Activated CD8-positive, alpha-beta memory T cell treated with anti-CD3 and anti-CD28 coated beads, Interleukin-2, amount 10 ng/mL, durations not matched to agents 7 days and 5 days (primary cell): ENCODE measurements around the gene GPR37. TPM values are rescaled to one million over a fixed set of nuclear protein-coding genes. Genes with fewer than 3 reads are reported as not detected.

ENCODE experiments used
- ATAC-seq: fragments of 150-1000 bp; cut with Tn5 transposase; one replicate; pipeline ENCODE4 v1.10.0; 2021; ENCODE audit warnings: moderate library complexity
- CTCF ChIA-PET: fragments of 350-600 bp; sonication (Branson Sonifier 250); formaldehyde crosslinking; loops from one replicate; lab custom pipeline; 2021; ENCODE audit warnings: antibody characterized with exemption; lab: Charles Lee
- DNase-seq: peaks from one replicate; pipeline ENCODE4 v3.0.0-alpha.2; 2020
- H3K27ac Mint-ChIP-seq: one replicate; pipeline ENCODE4 v1.8.0; 2021; ENCODE audit warnings: mild to moderate bottlenecking, mixed read lengths
- H3K27me3 Mint-ChIP-seq: one replicate; pipeline ENCODE4 v1.8.0; 2021; ENCODE audit warnings: mixed read lengths
- H3K36me3 Mint-ChIP-seq: one replicate; pipeline ENCODE4 v1.8.0; 2021; ENCODE audit warnings: mild to moderate bottlenecking, mixed read lengths
- H3K4me1 Mint-ChIP-seq: one replicate; pipeline ENCODE4 v1.8.0; 2021; ENCODE audit warnings: mixed read lengths
- H3K4me3 Mint-ChIP-seq: one replicate; pipeline ENCODE4 v1.8.0; 2021; ENCODE audit warnings: mild to moderate bottlenecking, moderate library complexity, mixed read lengths
- H3K9me3 Mint-ChIP-seq: one replicate; pipeline ENCODE4 v1.8.0; 2022; ENCODE audit warnings: low read depth, mixed read lengths
- total RNA-seq, 2 experiments: library from RNA; stranded (reverse); gene quantifications; one replicate each; pipeline ENCODE4 v1.2.3, GENCODE V29; 2021

The GPR37 gene
- total RNA-seq, 2 experiments from 2014 or later: not detected

DNA sequence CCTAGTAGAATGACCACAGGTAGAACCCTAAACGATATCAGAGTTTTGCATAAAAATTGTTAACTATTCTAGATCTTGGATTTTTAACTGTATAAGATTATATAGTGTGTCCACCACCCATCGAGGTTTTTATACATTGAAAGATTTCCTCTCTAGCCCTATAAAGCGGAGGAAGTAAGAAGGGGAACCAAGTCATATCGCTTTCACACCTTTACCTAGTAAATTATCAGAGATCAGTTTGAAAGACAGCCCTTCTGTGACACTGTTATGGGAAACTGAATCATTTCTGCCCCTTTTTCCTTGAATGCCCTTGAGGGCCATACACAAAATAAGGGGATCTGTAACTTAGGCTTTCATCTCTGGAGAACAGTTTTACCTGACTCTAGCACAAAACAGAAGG is 8.3 kb upstream of the GPR37 start:
- no peak for ATAC-seq
- DNase-seq: no peak
- CTCF ChIA-PET: no interaction called here
- Mint-ChIP-seq H3K9me3 (no peaks in the 10 kb centered on the region), H3K27ac (no peak overlapping the region), H3K36me3 (no peaks in the 10 kb centered on the region), H3K4me1 (no peaks in the 10 kb centered on the region), H3K27me3 (peaks cover 19% of the 10 kb centered on the region), H3K4me3 (no peak overlapping the region)

DNA sequence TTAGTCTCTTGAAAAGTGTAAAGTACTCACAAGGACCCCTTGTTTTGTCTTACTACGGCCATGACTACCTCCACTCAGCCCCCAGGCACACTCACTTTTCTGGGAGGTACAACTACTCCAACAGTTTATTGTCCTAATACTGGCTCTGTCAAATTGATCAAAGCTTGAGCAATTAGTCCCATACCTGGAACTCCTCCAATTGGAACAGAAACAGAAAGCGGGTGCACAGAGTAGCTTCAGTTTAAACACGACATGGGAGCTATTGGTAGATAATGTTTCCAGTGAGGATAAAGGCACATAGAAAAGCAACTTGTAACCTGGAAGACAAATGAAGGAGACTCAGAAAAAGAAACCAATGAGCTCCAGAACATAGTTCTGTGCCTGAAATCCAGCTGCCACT is 7.7 kb upstream of the GPR37 start:
- Mint-ChIP-seq H3K27me3 (peaks cover 21% of the 10 kb centered on the region), H3K9me3 (no peaks in the 10 kb centered on the region), H3K27ac (no peak overlapping the region), H3K4me1 (no peaks in the 10 kb centered on the region), H3K4me3 (no peak overlapping the region), H3K36me3 (no peaks in the 10 kb centered on the region)
- no peak for ATAC-seq
- DNase-seq: no peak
- CTCF ChIA-PET: no interaction called here

- no peak overlapping the region for H3K4me3 Mint-ChIP-seq
- peaks cover 52% of the 10 kb centered on the region for H3K27me3 Mint-ChIP-seq
- no peaks in the 10 kb centered on the region for H3K9me3 Mint-ChIP-seq
- H3K27ac Mint-ChIP-seq: no peak overlapping the region
- ATAC-seq (no peak), DNase-seq (no peak)
- CTCF ChIA-PET: no interaction called here
- no peaks in the 10 kb centered on the region for H3K36me3 Mint-ChIP-seq
- peaks cover 10% of the 10 kb centered on the region for H3K4me1 Mint-ChIP-seq
These were observed 3.5 kb upstream of the GPR37 start for GRCh38 chr7:124769136-124769535.

- no peak overlapping the region for H3K4me3 Mint-ChIP-seq
- H3K27me3 Mint-ChIP-seq: peaks cover 59% of the 10 kb centered on the region
- CTCF ChIA-PET: no interaction called here
These were observed 2.9 kb upstream of the GPR37 start for GRCh38 chr7:124768525-124768924.

GRCh38 chr7:124764847-124765400 is 668 bp downstream of the GPR37 start:
- DNase-seq: peak; percentile 41
- no peaks in the 10 kb centered on the region for H3K9me3 Mint-ChIP-seq
- H3K27me3 Mint-ChIP-seq: peaks cover 56% of the 10 kb centered on the region
- peak overlapping the region; percentile 64 for H3K4me3 Mint-ChIP-seq
- CTCF ChIA-PET: interaction anchor here (1.2 kb wide), 1 partner anchor 20 kb away, joined by 3 read pairs; no protein-coding TSS in a partner anchor
- H3K36me3 Mint-ChIP-seq: no peaks in the 10 kb centered on the region
- H3K27ac Mint-ChIP-seq: no peak overlapping the region
- H3K4me1 Mint-ChIP-seq: peaks cover 12% of the 10 kb centered on the region
- peak; percentile 41 for ATAC-seq

More at GRCh38 chr7:124768525-124768924, 2.9 kb upstream of the GPR37 start:
- DNase-seq (no peak), ATAC-seq (no peak)
- Mint-ChIP-seq H3K9me3 (no peaks in the 10 kb centered on the region), H3K4me1 (peaks cover 12% of the 10 kb centered on the region), H3K27ac (no peak overlapping the region), H3K36me3 (no peaks in the 10 kb centered on the region)

GRCh38 chr7:124764051-124764846 is 1.3 kb downstream of the GPR37 start:
- Mint-ChIP-seq H3K27me3 (peaks cover 61% of the 10 kb centered on the region), H3K27ac (no peak overlapping the region), H3K9me3 (no peaks in the 10 kb centered on the region), H3K4me1 (peaks cover 12% of the 10 kb centered on the region), H3K36me3 (no peaks in the 10 kb centered on the region), H3K4me3 (peak overlapping the region; percentile 64)
- DNase-seq (no peak), ATAC-seq (no peak)
- CTCF ChIA-PET: interaction anchor here (1.2 kb wide), 1 partner anchor 21 kb away, joined by 3 read pairs; no protein-coding TSS in a partner anchor

DNA sequence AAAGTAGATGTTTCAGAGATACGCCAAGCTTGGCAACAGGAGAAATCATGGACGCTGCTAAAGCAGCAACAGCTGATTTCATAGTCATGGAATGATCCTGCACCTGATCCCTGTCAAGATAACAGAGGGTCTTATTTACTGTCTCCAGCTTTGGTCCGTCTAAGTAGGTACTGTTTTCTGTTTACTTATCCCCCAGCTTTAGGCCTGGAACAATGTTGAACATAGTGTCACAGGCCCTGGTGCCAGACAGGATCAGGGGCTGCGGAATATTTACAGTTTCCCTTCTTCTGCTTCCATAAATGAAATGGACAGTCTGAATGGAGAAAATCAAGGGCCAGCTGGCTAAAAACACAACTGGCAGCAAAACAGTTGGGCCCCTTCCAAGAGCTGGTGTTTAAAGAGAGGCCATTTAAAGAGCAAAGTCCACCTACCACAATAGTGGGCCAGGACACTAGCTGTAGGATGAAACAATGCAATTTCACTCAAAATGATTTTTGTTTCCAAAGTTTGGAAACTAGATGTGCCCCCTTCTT is 2.9 kb downstream of the GPR37 start:
- no peak overlapping the region for H3K4me3 Mint-ChIP-seq
- H3K27ac Mint-ChIP-seq: no peak overlapping the region
- H3K27me3 Mint-ChIP-seq: peaks cover 55% of the 10 kb centered on the region
- DNase-seq (no peak), ATAC-seq (no peak)
- H3K9me3 Mint-ChIP-seq: no peaks in the 10 kb centered on the region
- CTCF ChIA-PET: no interaction called here
- H3K36me3 Mint-ChIP-seq: no peaks in the 10 kb centered on the region
- H3K4me1 Mint-ChIP-seq: peaks cover 12% of the 10 kb centered on the region

- Mint-ChIP-seq H3K4me3 (no peak overlapping the region), H3K4me1 (peaks cover 12% of the 10 kb centered on the region), H3K27me3 (peaks cover 43% of the 10 kb centered on the region), H3K9me3 (no peaks in the 10 kb centered on the region), H3K27ac (no peak overlapping the region), H3K36me3 (no peaks in the 10 kb centered on the region)
- CTCF ChIA-PET: no interaction called here
- ATAC-seq (no peak), DNase-seq (no peak)
These were observed 4.4 kb downstream of the GPR37 start for GRCh38 chr7:124761164-124761715.

- Mint-ChIP-seq H3K4me3 (no peak overlapping the region), H3K27ac (no peak overlapping the region), H3K27me3 (peaks cover 22% of the 10 kb centered on the region), H3K9me3 (no peaks in the 10 kb centered on the region), H3K4me1 (no peaks in the 10 kb centered on the region), H3K36me3 (no peaks in the 10 kb centered on the region)
- DNase-seq (no peak), ATAC-seq (no peak)
- CTCF ChIA-PET: no interaction called here
These were observed 7.3 kb downstream of the GPR37 start for GRCh38 chr7:124758327-124758726.

DNA sequence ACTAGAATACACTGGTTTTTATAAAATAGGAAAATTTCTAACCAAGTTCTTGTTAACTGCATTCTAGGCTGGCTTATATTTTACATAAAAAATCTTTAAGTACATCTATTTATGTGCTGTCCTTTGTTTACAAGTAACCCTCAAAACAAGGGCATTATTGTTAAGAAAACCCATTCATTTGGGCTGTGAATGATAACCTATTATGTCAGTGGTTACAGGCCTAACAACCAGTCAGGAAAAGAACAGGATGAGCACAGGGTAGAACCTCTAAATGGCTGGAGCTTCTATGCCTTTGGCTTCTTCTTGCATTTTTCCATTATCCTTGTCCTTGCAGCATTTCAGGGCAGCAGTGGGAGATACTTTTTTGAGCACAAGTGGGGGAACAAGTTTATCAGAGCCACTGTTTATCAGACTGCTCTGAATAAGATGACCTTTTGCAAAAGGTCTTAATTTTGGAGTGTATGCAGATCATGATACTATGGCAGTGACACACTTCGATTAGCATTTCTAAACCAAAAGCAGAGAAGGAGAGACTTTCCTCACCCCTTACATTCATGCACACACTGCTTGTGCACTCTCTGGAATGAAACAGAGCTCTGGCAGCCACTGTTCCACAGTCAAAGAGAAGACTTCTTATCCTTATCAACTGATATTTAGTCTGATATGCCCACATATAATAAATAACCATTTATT is 10.9 kb downstream of the GPR37 start:
- Mint-ChIP-seq H3K36me3 (no peaks in the 10 kb centered on the region), H3K4me3 (no peak overlapping the region), H3K9me3 (no peaks in the 10 kb centered on the region), H3K4me1 (no peaks in the 10 kb centered on the region), H3K27me3 (peaks cover 7% of the 10 kb centered on the region), H3K27ac (no peak overlapping the region)
- ATAC-seq (no peak), DNase-seq (no peak)
- CTCF ChIA-PET: no interaction called here

GRCh38 chr7:124752310-124752709 is 13.3 kb downstream of the GPR37 start:
- CTCF ChIA-PET: no interaction called here
- H3K4me3 Mint-ChIP-seq: no peak overlapping the region
- ATAC-seq (no peak), DNase-seq (no peak)
- H3K27me3 Mint-ChIP-seq: no peaks in the 10 kb centered on the region
- no peaks in the 10 kb centered on the region for H3K4me1 Mint-ChIP-seq
- no peaks in the 10 kb centered on the region for H3K9me3 Mint-ChIP-seq
- no peaks in the 10 kb centered on the region for H3K36me3 Mint-ChIP-seq
- no peak overlapping the region for H3K27ac Mint-ChIP-seq

- CTCF ChIA-PET: no interaction called here
- DNase-seq (no peak), ATAC-seq (no peak)
- Mint-ChIP-seq H3K27me3 (no peaks in the 10 kb centered on the region), H3K4me1 (no peaks in the 10 kb centered on the region), H3K27ac (no peak overlapping the region), H3K36me3 (no peaks in the 10 kb centered on the region), H3K9me3 (no peaks in the 10 kb centered on the region), H3K4me3 (no peak overlapping the region)
These were observed 14.6 kb downstream of the GPR37 start for GRCh38 chr7:124751027-124751426.

DNA sequence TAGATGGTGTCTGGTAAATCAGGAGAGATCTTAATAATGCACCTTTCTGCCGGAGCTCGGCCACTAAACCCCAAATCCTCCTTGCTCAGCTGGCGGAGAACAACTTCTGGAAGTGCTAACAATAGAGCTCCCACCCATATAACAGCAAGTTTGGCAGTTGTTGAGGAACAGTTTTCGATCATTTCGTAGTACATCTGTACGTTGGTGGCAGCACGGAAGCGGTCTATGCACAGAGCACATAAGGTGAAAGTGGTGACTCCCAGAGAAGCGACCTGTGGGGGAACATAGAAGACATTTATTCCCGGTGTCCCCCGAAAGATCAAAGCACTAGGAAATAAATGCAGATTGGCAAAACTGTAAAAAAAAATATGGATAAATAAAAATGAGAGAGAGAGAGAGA is 18.5 kb downstream of the GPR37 start:
- no peak for DNase-seq
- Mint-ChIP-seq H3K27ac (no peak overlapping the region), H3K4me3 (no peak overlapping the region), H3K36me3 (no peaks in the 10 kb centered on the region), H3K4me1 (no peaks in the 10 kb centered on the region), H3K27me3 (no peaks in the 10 kb centered on the region), H3K9me3 (no peaks in the 10 kb centered on the region)
- ATAC-seq: no peak
- CTCF ChIA-PET: no interaction called here
